Measurements from ENCODE around the gene RPP25L. TPM values are rescaled to one million over a fixed set of nuclear protein-coding genes. Genes with fewer than 3 reads are reported as not detected.

Gene RPP25L
- total RNA-seq, 1 experiment from 2014 or later: 25.0 TPM

GRCh38 chr9:34637356-34638137 lies 25.6 kb upstream of the RPP25L start, which contains the start of gene SIGMAR1:
Gene SIGMAR1, minus strand, starts transcription at chr9:34637787. Its CDS starts 90 bp downstream, at chr9:34637697.
- peak within 1 kb of the TSS; percentile 76 for H3K4me3 ChIP-seq (ENCODE audit: low read length)
- H3K36me3 ChIP-seq (ENCODE audit: low read depth, low read length): no peaks in the 10 kb centered on the region
- no peaks in the 10 kb centered on the region for H3K27me3 ChIP-seq (ENCODE audit: low read length)
- peak; percentile 85 for ATAC-seq
- DNase-seq: peak; percentile 85
- peaks cover 5% of the 10 kb centered on the region; the same call in 1 of the 2 replicates for H3K4me1 ChIP-seq (ENCODE audit: insufficient read depth, low read length)
- no peaks in the 10 kb centered on the region for H3K9me2 ChIP-seq (replicated peaks; ENCODE audit: low read length)
- CTCF ChIA-PET: interaction anchor here (1.4 kb wide), 1 partner anchor 9 kb away, joined by 3 read pairs; no protein-coding TSS in a partner anchor
- BruUV-seq (replicated peaks): no TSS peak
- H3K27ac ChIP-seq (ENCODE audit: low read length): no peak within 1 kb of the TSS
- no peaks in the 10 kb centered on the region for H3F3A ChIP-seq (ENCODE audit: low read length, unreplicated experiment)
- H3K4me2 ChIP-seq (ENCODE audit: low read length): peak within 1 kb of the TSS; percentile 93
- no peak for TF ChIP-seq CTCF (conservative IDR thresholded peaks at IDR 0.05; ENCODE audit: low read depth, low read length)
- TF ChIP-seq EZH2phosphoT487 (IDR thresholded peaks at IDR 0.05; ENCODE audit: borderline replicate concordance, low read length): no peak
- TF ChIP-seq EZH2 (IDR thresholded peaks at IDR 0.05; ENCODE audit: low read length, unreplicated experiment): no peak
- no peaks in the 10 kb centered on the region for H3K9me3 ChIP-seq (ENCODE audit: low read length)
- POLR2A ChIA-PET (ENCODE audit: unreplicated experiment): interaction anchor here (0.6 to 0.7 kb wide), 2 partner anchors 9 kb away, joined by 3 to 5 read pairs; partner anchors contain the start of gene GALT
- peak within 1 kb of the TSS; percentile 89 for H2AFZ ChIP-seq (ENCODE audit: low read length)
- intact Hi-C loops (cut with micrococcal nuclease): no loop called here
- H3K79me2 ChIP-seq (ENCODE audit: low read length): peaks cover 25% of the 10 kb centered on the region
- H3K9ac ChIP-seq (ENCODE audit: low read length): peak within 1 kb of the TSS; percentile 92
- H4K20me1 ChIP-seq (ENCODE audit: low read length): 0 out of 2 replicates have a peak, but pooled peaks cover 4% of the 10 kb centered on the region

DNA sequence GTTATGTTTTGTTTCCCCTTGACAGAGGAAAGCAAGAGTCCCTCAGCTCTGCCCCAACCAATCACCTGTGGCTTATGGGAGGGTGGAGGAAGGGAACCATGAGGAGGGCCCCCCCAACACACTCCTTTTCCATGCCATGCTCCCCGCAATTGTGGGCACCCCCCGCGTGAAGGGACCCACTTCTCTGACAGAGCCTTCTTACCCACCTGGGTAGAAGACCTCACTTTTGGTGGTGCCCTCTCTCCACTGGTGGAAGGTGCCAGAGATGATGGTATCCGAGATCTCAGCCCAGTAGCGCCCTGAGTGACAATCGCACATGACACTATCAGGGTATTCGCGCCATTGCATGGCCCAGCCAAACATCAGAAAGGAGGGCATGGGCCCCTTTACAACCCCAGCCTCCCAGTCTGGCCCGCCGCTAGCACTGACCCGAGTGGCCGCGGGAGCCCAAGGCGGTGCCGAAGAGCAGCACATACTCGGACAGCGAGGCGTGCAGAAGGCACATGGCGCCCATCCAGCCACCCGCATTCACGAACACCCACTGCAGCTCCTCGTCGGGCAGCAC lies 25.0 kb upstream of the RPP25L start:
- Histone ChIP-seq H2AFZ (ENCODE audit: low read length) (peak overlapping the region; percentile 89), H3K4me2 (ENCODE audit: low read length) (peak overlapping the region; percentile 93), H3K4me1 (ENCODE audit: insufficient read depth, low read length) (peaks cover 5% of the 10 kb centered on the region; the same call in 1 of the 2 replicates), H3F3A (ENCODE audit: low read length, unreplicated experiment) (no peaks in the 10 kb centered on the region), H3K27ac (ENCODE audit: low read length) (no peak overlapping the region), H4K20me1 (ENCODE audit: low read length) (0 out of 2 replicates have a peak, but pooled peaks cover 4% of the 10 kb centered on the region), H3K9ac (ENCODE audit: low read length) (peak overlapping the region; percentile 92), H3K79me2 (ENCODE audit: low read length) (peaks cover 25% of the 10 kb centered on the region), H3K4me3 (ENCODE audit: low read length) (peak overlapping the region; percentile 76), H3K27me3 (ENCODE audit: low read length) (no peaks in the 10 kb centered on the region), H3K9me2 (replicated peaks; ENCODE audit: low read length) (no peaks in the 10 kb centered on the region), H3K36me3 (ENCODE audit: low read depth, low read length) (no peaks in the 10 kb centered on the region), H3K9me3 (ENCODE audit: low read length) (no peaks in the 10 kb centered on the region)
- CTCF ChIA-PET: interaction anchor here (1.4 kb wide), 1 partner anchor 10 kb away, joined by 3 read pairs; no protein-coding TSS in a partner anchor
- TF ChIP-seq EZH2phosphoT487 (IDR thresholded peaks at IDR 0.05; ENCODE audit: borderline replicate concordance, low read length): no peak
- TF ChIP-seq CTCF (conservative IDR thresholded peaks at IDR 0.05; ENCODE audit: low read depth, low read length): no peak
- TF ChIP-seq EZH2 (IDR thresholded peaks at IDR 0.05; ENCODE audit: low read length, unreplicated experiment): no peak
- no TSS peak for BruUV-seq (replicated peaks)
- no peak for DNase-seq
- POLR2A ChIA-PET (ENCODE audit: unreplicated experiment): no interaction called here
- ATAC-seq: peak; percentile 10
- intact Hi-C loops (cut with micrococcal nuclease): no loop called here
